Measurements from ENCODE around the gene PPFIBP1.
A peak's percentile ranks its signal among the peaks of the same experiment; 100 is the strongest.
"Not testable (repeated sequence)": the region's sequence is repeated elsewhere in the genome, so short reads cannot be mapped to it uniquely, and the experiment has no call there.

Gene PPFIBP1

DNA sequence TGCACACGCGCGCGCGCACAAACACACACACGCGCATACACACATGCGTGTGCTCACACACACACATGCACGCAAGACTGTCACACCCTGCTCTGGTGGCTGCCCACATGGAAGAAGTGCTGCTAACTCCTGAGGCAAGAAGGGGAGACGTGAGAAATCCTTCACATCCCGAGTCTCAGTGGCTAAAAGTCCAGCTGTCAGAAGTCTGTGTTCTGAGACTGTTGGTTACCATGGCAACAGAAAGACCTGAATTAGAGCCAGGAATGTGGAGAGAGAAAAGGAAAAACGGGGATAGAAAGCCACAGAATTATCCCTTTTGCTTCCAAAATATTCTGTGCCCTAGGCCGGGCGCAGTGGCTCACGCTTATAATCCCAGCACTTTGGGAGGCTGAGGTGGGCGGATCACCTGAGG, 71.2 kb downstream of the PPFIBP1 start:
- FAIRE-seq, result no peak

- peak; percentile 61 for FAIRE-seq
Measured at GRCh38 chr12:27598866-27599265, 74.9 kb downstream of the PPFIBP1 start.

- not testable (repeated sequence) for FAIRE-seq
Measured at GRCh38 chr12:27601056-27601828, 77.2 kb downstream of the PPFIBP1 start.

DNA sequence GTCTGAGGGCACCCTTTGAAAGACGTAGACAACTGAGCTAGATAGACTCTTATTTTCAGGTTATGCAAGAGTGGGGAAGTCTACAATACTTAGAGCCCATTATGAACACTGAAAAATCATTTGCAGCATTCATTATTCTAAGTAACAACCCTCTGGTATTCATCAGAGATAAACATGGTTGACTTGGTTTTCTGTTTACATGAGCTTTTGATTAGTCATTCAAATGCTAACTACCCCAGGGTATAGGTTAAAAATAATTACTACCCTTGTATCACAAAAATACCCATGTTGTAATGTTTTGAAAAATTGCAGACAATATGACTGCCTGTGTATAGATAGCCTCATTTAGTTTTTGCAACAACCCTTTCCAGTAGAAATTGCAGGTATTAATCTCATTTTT, 78.5 kb downstream of the PPFIBP1 start:
- FAIRE-seq, result no peak

- FAIRE-seq, result no peak
Measured at GRCh38 chr12:27604431-27604830, 80.4 kb downstream of the PPFIBP1 start.

DNA sequence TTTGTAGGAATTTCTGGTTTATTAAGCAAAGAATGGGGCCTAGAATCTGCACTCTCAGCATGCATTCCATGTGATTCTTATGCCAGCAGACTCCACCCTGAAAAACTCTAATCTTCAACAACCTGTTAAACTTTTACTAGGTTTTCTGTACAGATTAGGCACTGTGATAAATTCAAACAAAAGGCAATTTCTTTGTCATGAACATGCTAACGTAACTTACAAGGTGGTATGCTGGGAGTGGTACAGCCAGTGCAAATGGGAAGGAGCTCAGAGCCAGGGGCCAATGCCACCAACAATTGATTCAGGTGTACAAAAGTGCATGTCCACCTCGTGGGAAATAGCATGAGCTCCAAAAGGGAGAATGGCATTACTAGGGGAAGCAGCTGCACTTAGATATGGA, 83.0 kb downstream of the PPFIBP1 start:
- peak; percentile 4 for FAIRE-seq

- FAIRE-seq, result no peak
Measured at GRCh38 chr12:27607591-27607990, 83.6 kb downstream of the PPFIBP1 start.

- no peak for FAIRE-seq
Measured at GRCh38 chr12:27608890-27609289, 84.9 kb downstream of the PPFIBP1 start.

DNA sequence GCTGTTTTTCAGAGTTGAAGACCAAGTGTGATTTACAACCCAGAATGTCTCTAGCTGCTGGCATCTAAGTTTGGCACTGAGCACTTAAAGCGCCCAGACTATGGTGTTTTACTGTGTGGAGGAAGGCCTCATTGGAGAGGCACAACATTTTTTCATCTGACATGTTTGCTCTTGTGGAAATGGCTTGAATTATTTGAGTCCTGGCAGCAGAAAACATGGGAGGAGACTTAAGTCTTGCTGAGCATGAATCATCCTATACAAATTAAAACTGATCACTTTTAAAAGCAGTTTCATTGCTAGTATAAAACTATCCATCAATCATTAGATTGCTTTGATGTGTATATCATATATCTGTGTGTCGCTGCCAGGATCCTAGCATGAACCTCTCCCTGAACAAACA, 86.4 kb downstream of the PPFIBP1 start:
- FAIRE-seq, result no peak

DNA sequence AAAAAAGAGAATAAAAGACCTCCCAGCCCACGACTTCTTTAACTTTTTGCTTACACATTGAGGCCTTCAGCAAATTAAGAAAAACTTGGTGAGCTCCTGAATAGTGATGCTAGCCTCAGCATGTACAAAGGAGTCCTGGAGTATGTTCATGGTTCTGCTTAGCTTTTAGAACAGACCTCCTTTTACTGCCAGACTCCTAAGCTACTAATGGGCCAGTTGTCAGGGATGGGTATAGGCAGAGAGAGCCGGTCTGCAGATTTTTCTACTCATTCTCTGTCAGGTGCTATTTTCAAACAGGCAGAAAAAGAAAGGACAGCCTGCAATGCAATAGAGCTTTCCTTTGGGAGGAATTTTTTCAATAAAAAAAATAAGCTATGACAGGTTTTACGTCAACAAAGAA, 90.4 kb downstream of the PPFIBP1 start:
- FAIRE-seq, result no peak

- FAIRE-seq, result no peak
Measured at GRCh38 chr12:27614866-27615265, 90.9 kb downstream of the PPFIBP1 start.

DNA sequence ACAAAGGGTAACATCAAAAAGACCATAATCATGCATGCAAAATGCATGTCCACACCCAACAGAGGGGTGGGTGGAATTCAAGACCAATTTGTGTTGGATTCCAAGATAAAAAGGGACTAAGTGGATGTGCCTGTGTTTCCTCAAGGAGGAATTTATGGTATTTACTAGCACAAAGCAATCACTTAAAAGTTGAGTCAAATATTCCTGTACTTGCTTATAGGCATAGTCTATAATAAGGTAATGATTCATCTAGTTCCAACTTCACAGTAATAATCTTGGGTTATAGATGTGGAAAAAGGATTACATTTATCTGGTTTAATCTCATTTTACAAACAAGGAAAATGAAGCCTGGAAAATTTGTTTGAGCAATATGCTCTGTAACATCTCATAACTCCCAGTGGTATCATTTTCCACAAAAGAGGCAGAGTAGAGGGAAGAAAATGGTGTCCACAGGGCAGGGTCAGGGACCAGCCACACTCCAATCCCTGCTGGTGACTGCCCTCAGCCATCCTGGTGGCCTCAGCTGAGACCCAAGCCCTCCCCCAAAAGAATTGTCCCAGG, 91.4 kb downstream of the PPFIBP1 start:
- no peak for FAIRE-seq

DNA sequence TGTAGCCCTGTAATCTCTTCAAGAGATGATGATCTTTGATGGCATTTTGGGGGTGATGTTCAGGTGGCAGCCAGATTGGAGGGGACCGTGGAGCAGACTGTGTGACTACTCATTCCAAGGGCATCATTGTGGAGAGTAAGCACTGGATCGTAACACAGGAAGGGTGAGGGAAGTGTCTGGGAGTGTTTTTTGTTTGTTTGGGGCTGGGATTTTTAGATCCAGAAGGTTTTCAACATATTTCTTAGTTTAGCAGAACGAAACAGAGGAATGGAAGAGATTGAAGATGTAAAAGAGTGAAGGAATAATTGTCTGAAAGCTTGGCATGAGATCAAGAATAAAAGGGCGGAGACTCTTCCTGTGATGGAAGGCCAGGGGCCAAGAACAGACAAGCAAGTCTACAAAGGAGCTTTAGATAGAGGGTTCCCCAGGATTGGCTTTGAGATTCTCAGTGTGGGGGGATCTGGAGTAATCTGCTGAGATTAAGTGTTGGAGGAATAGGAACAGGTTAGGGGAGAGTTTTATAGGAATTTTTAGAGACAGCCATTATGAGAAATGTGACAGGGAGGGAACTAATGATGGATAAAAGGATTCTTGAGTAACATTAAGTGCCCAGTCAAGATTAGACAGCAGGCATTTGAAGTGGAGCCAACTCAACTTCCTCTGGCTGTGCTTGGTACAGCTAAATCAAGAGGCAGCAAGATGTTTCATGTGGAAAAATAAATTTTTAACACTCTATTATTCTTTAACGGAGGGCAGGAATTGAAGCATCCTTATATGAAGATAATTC, 92.5 kb downstream of the PPFIBP1 start:
- no peak for FAIRE-seq

DNA sequence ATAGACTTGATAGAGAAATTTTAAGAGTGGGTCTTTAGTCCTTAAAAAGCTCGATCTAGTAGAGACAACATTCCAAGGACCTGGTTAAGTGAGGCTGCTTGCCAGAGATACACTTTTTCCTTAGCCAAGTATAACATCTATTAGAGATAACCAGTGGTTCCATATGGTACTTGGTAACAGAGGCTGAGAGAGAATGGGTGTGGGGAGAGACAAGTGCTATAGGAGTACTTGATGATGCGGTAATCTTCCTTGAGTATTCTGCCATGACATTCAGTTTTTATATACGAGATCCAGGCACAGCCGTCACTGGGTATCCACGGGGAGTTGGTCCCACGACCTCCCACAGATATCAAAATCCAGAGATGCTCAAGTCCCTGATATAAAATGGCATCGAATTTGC, 94.8 kb downstream of the PPFIBP1 start:
- FAIRE-seq, result no peak

- no peak for FAIRE-seq
Measured at GRCh38 chr12:27619308-27619707, 95.3 kb downstream of the PPFIBP1 start.

- FAIRE-seq, result no peak
Measured at GRCh38 chr12:27620121-27620520, 96.1 kb downstream of the PPFIBP1 start.

DNA sequence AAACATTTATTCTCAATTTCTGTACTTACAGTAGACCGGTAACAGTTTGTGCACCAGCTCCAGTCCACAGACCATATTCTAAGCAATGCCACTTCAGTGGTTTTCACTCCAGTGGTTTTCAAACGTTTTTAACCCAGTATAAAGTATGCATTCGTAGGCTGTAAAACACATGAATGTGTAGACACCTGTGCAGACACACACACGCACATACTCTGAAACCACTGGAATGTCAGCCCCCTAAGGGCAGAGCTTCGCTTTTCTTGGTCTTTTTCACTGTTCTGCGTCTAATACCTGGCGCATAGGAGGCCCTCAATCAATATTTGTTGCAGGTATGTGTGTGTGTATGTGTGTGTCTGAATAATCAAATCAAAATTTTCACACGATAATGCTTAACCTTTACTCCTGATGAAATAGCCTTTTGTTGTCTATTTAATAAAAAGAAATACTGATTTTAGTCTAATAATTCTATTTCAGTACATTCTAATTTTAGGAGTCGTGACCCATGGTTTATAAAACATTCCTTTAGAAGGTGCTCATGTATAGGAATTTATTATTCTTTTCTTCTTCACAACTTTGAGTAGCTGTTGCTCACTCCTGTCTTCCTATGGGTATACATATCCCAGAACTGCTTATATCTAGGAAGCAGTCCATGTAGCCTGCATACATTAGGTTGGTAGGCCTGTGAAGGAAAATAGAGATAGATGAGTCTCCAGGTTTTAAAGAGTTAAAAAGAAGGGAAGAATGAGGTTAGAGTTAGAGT, 98.6 kb downstream of the PPFIBP1 start:
- no peak for FAIRE-seq

DNA sequence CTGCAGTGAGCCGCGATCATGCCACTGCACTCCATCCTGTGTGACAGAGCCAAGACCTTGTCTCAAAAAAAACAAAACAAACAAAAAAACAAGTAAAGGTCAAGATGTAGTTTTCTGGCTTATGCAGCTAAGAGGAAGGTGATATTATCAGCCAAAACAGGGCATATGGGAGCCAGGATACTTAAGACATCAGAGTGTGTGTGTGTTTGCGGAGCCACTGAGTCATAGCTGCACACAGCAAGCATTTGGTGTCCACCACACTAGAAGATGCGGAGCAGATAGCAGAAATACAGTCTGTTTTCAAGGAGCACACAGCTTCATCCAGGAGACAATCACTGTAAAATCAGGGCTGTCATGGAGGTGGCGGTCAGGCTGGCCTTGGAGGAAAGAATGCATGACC, 99.6 kb downstream of the PPFIBP1 start:
- no peak for FAIRE-seq

DNA sequence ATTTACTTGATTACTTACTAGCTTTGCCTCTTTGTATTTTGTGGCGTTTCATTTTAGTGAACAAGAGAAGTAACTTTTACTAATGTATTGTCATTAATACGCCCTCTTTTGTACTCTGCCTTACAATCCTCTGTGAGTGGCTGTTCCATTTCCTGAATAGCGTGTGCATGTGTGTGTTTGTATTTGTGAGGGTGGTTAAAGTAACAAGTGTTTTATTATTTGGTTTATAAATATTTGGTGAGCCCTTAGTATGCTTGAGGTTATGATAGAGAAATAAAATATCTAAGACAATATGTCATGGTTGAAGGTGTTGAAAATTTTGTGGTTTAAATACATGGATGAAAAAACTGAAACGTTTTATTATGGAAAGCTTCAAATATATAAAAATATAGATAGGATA, 100.6 kb downstream of the PPFIBP1 start:
- FAIRE-seq, result no peak

- FAIRE-seq, result no peak
Measured at GRCh38 chr12:27627123-27627852, 103.3 kb downstream of the PPFIBP1 start.

- not testable (repeated sequence) for FAIRE-seq
Measured at GRCh38 chr12:27627853-27628469, 104.0 kb downstream of the PPFIBP1 start.

DNA sequence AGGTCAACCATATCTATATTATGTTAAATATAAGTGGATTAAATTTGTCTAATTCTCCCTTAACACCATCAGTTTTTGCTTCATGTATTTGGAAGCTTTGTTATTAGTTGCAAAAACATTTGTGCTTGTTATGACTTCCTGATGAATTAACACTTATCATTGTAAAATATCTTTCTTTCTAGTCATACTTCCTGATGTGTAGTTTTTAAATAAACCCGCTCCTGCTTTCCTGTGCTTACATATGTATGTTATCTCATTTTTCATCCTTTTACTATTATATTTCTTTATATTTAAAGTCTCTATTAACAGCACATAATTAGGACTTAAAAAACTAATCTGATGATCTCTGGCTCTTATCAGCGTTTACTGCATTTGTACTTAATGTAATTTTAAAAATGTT, 106.2 kb downstream of the PPFIBP1 start:
- FAIRE-seq, result peak; percentile 71
